SK-N-SH treated with all-trans-retinoic acid at 6 μM for 48 hours (cell line): ENCODE results near the gene STX18.

ENCODE experiments used
- ATAC-seq: fragments of 200-7000 bp; cut with Tn5 transposase; 3 replicates; pipeline ENCODE4 v1.9.1; 2020; ENCODE audit warnings: mild to moderate bottlenecking, moderate library complexity
- ARNTL ChIP-seq: fragments of 450-650 bp; formaldehyde crosslinking; IDR thresholded peaks from 2 replicates; pipeline ENCODE4 v1.5.0; 2020; ENCODE audit warnings: low read depth, mild to moderate bottlenecking, moderate library complexity, borderline replicate concordance
- BACH2 ChIP-seq: fragments of 250-450 bp; sonication (Bioruptor Pico); IDR thresholded peaks from 2 replicates; pipeline ENCODE4 v1.9.0; 2021; ENCODE audit warnings: mild to moderate bottlenecking, borderline replicate concordance
- CSDC2 ChIP-seq: fragments of 250-450 bp; sonication (Bioruptor Pico); IDR thresholded peaks from 2 replicates; pipeline ENCODE4 v1.5.0; 2020; ENCODE audit warnings: mild to moderate bottlenecking, moderate library complexity
- ESRRG ChIP-seq: fragments of 250-450 bp; sonication (Bioruptor Pico); IDR thresholded peaks from 2 replicates; pipeline ENCODE4 v1.6.1; 2021; ENCODE audit warnings: mild to moderate bottlenecking
- GLIS3 ChIP-seq: fragments of 250-450 bp; sonication (Bioruptor Pico); IDR thresholded peaks from 2 replicates; pipeline ENCODE4 v1.5.0; 2020; ENCODE audit warnings: mild to moderate bottlenecking, moderate library complexity
- ISL1 ChIP-seq: fragments of 250-450 bp; sonication (Bioruptor Pico); IDR thresholded peaks from 2 replicates; pipeline ENCODE4 v2.1.2; 2022; ENCODE audit warnings: mild to moderate bottlenecking, moderate library complexity
- OSR1 ChIP-seq: fragments of 250-450 bp; sonication (Bioruptor Pico); IDR thresholded peaks from 2 replicates; pipeline ENCODE4 v1.8.0; 2022; ENCODE audit warnings: moderate library complexity, mild to moderate bottlenecking, inconsistent platforms
- PPARA ChIP-seq: fragments of 250-450 bp; sonication (Bioruptor Pico); IDR thresholded peaks from 2 replicates; pipeline ENCODE4 v1.5.0; 2020; ENCODE audit warnings: mild to moderate bottlenecking, borderline replicate concordance
- RARB ChIP-seq: fragments of 250-450 bp; sonication (Bioruptor Pico); IDR thresholded peaks from 2 replicates; pipeline ENCODE4 v1.8.0; 2021; ENCODE audit warnings: mild to moderate bottlenecking, moderate library complexity
- SNAI2 ChIP-seq: fragments of 250-450 bp; sonication (Bioruptor Pico); IDR thresholded peaks from 2 replicates; pipeline ENCODE4 v1.5.0; 2020; ENCODE audit warnings: mild to moderate bottlenecking, moderate library complexity
- TCF4 ChIP-seq: fragments of 250-450 bp; sonication (Bioruptor Pico); IDR thresholded peaks from 2 replicates; pipeline ENCODE4 v1.8.0; 2021; ENCODE audit warnings: mild to moderate bottlenecking, moderate library complexity, borderline replicate concordance
- TOX ChIP-seq: fragments of 250-450 bp; sonication (Bioruptor Pico); IDR thresholded peaks from 2 replicates; pipeline ENCODE4 v1.8.0; 2021; ENCODE audit warnings: mild to moderate bottlenecking, moderate library complexity, borderline replicate concordance
- ZC3H10 ChIP-seq: fragments of 250-450 bp; sonication (Bioruptor Pico); IDR thresholded peaks from 2 replicates; pipeline ENCODE4 v1.5.1; 2021; ENCODE audit warnings: mild to moderate bottlenecking, moderate library complexity
- ZFP3 ChIP-seq: fragments of 250-450 bp; sonication (Bioruptor Pico); IDR thresholded peaks from 2 replicates; pipeline ENCODE4 v1.5.0; 2020; ENCODE audit warnings: mild to moderate bottlenecking, moderate library complexity
- ZNF565 ChIP-seq: fragments of 450-650 bp; formaldehyde crosslinking; conservative IDR thresholded peaks from 2 replicates; pipeline ENCODE4 v1.5.0; 2020; ENCODE audit warnings: low read depth, mild to moderate bottlenecking, moderate library complexity
- ZNF70 ChIP-seq: fragments of 450-650 bp; formaldehyde crosslinking; IDR thresholded peaks from 2 replicates; pipeline ENCODE4 v1.5.0; 2020; ENCODE audit warnings: mild to moderate bottlenecking, moderate library complexity
- ZNF8 ChIP-seq: fragments of 450-650 bp; formaldehyde crosslinking; IDR thresholded peaks from 2 replicates; pipeline ENCODE4 v1.5.0; 2020; ENCODE audit warnings: mild to moderate bottlenecking, moderate library complexity
- TF ChIP-seq, protein P1 (sequence below): fragments of 250-450 bp; sonication (Bioruptor Pico); IDR thresholded peaks from 2 replicates; pipeline ENCODE4 v1.5.1; 2020; ENCODE audit warnings: low read depth, mild to moderate bottlenecking, moderate library complexity
- TF ChIP-seq, protein P2 (sequence below): fragments of 250-450 bp; sonication (Bioruptor Pico); IDR thresholded peaks from 2 replicates; pipeline ENCODE4 v1.8.0; 2021; ENCODE audit warnings: low read depth, mild to moderate bottlenecking, moderate library complexity, borderline replicate concordance
- TF ChIP-seq, protein P3 (sequence below): fragments of 250-450 bp; sonication (Bioruptor Pico); IDR thresholded peaks from 2 replicates; pipeline ENCODE4 v1.5.0; 2020; ENCODE audit warnings: mild to moderate bottlenecking, moderate library complexity
- TF ChIP-seq, protein P4 (sequence below): fragments of 250-450 bp; sonication (Bioruptor Pico); IDR thresholded peaks from 2 replicates; pipeline ENCODE4 v1.5.1; 2021; ENCODE audit warnings: mild to moderate bottlenecking, moderate library complexity

STX18 gene

DNA sequence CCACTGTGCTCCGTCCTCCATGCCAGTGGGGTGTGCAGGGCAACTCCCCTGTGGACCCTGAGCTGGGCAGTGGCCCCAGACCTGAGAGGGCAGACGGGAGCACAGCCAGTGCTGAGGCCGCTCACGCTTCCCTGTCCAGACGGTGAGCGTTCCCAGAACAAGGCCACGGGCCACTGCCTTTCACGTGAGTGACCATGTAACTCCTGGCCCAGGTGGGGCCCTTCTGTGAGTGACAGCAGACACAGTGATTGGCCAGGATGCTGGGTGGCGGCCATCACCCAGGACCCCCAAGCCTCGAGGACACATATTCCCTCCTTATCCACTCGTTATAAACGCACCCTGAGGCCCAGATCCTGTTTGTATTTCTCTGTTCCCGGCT is 144.4 kb downstream of the STX18 start:
- no peak for TF ChIP-seq OSR1
- TF ChIP-seq RARB (CRISPR knock-in tag): no peak
- TF ChIP-seq, protein P1, sequence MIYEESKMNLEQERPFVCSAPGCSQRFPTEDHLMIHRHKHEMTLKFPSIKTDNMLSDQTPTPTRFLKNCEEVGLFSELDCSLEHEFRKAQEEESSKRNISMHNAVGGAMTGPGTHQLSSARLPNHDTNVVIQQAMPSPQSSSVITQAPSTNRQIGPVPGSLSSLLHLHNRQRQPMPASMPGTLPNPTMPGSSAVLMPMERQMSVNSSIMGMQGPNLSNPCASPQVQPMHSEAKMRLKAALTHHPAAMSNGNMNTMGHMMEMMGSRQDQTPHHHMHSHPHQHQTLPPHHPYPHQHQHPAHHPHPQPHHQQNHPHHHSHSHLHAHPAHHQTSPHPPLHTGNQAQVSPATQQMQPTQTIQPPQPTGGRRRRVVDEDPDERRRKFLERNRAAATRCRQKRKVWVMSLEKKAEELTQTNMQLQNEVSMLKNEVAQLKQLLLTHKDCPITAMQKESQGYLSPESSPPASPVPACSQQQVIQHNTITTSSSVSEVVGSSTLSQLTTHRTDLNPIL: no peak
- TF ChIP-seq CSDC2: no peak
- TF ChIP-seq TCF4: no peak
- TF ChIP-seq, protein P2, sequence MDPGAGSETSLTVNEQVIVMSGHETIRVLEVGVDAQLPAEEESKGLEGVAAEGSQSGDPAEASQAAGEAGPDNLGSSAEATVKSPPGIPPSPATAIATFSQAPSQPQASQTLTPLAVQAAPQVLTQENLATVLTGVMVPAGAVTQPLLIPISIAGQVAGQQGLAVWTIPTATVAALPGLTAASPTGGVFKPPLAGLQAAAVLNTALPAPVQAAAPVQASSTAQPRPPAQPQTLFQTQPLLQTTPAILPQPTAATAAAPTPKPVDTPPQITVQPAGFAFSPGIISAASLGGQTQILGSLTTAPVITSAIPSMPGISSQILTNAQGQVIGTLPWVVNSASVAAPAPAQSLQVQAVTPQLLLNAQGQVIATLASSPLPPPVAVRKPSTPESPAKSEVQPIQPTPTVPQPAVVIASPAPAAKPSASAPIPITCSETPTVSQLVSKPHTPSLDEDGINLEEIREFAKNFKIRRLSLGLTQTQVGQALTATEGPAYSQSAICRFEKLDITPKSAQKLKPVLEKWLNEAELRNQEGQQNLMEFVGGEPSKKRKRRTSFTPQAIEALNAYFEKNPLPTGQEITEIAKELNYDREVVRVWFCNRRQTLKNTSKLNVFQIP (CRISPR knock-in tag): no peak
- ATAC-seq: no peak

DNA sequence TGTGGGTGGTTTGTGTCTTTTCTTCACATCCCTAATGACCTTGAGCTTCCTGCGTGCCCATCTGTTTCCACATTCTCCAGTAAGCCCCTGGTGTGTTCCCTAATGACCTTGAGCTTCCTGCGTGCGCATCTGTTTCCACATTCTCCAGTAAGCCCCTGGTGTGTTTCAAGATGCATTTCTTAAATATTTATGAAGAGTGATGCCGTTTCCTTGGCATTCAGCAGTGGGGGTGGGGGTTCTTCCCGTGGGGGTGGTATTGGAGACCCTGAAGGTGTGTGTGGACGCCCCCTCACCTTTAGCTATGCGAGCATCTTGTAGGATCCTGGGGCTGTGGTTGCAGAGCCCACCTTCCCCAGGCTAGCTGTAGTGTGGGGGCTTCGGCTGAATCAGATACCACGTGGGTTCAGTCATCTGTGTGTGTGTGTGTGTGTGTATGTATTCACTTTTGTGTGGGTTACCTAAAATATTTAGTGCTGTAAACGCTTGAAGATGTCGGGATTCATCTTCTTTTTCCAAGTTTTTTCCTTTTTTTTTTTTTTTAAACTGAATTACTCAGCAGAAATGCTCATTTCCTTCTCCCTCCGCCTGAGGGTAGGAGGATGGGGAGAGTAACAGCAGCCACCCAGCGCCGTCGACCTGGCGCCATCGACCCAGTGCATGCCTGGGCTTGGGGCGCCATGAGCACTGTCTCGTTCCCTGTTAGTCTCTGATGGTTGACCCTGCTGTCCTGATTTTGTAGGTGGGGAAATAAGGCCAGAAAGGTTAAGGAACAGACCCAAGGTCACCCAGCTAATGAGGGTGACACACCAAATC is 145.0 kb downstream of the STX18 start:
- no peak for TF ChIP-seq ZC3H10 (CRISPR knock-in tag)
- TF ChIP-seq ARNTL (CRISPR knock-in tag): no peak
- TF ChIP-seq GLIS3 (CRISPR knock-in tag): no peak
- TF ChIP-seq ISL1 (CRISPR knock-in tag): no peak
- ATAC-seq: no peak

DNA sequence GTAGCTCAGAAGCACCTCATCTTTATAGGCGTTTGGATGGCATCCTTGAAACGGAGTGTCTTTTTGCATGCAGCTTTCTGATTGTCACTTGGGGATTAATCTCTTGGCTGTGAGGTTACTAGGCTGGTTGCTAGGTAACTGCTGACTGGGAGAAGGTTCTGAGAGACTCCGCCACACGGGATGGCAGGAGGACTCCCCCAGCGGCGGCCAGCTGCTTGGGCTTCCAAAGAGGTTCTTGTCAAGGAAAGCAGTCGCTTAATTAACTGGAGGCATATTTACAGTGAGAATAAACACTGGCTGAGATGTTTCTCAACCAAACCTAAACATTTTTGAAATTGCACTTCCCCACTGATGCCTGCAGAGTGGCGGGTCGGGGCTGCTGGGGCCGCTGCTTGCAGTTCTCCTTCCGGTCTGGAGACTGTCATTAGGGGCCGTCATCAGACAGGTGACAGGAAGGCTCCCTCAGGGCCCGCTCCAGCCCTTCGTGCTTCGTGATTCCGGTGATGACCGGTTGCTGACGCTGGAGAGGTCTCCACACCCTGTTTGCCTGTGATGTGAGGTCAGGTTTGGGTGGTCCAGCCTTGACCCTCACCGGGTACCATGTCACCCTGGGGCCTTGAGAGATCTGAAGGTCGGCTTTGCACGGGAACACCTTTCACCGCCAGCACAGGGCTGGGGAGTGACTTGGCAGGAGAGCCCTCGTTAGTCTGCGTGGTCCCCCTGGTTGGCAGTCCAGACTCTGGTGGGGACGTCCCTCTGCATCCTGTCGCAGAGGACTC is 145.8 kb downstream of the STX18 start:
- ATAC-seq: no peak; the same call in 2 of the 3 replicates
- TF ChIP-seq BACH2 (CRISPR knock-in tag): no peak
- TF ChIP-seq ARNTL (CRISPR knock-in tag): no peak
- TF ChIP-seq ZNF565 (CRISPR knock-in tag): no peak
- TF ChIP-seq ZC3H10 (CRISPR knock-in tag): no peak
- no peak for TF ChIP-seq TCF4
- no peak for TF ChIP-seq PPARA (CRISPR knock-in tag)
- TF ChIP-seq, protein P3, sequence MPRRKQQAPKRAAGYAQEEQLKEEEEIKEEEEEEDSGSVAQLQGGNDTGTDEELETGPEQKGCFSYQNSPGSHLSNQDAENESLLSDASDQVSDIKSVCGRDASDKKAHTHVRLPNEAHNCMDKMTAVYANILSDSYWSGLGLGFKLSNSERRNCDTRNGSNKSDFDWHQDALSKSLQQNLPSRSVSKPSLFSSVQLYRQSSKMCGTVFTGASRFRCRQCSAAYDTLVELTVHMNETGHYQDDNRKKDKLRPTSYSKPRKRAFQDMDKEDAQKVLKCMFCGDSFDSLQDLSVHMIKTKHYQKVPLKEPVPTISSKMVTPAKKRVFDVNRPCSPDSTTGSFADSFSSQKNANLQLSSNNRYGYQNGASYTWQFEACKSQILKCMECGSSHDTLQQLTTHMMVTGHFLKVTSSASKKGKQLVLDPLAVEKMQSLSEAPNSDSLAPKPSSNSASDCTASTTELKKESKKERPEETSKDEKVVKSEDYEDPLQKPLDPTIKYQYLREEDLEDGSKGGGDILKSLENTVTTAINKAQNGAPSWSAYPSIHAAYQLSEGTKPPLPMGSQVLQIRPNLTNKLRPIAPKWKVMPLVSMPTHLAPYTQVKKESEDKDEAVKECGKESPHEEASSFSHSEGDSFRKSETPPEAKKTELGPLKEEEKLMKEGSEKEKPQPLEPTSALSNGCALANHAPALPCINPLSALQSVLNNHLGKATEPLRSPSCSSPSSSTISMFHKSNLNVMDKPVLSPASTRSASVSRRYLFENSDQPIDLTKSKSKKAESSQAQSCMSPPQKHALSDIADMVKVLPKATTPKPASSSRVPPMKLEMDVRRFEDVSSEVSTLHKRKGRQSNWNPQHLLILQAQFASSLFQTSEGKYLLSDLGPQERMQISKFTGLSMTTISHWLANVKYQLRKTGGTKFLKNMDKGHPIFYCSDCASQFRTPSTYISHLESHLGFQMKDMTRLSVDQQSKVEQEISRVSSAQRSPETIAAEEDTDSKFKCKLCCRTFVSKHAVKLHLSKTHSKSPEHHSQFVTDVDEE: no peak
- TF ChIP-seq RARB (CRISPR knock-in tag): no peak
- TF ChIP-seq, all 23 proteins: peak for 0

DNA sequence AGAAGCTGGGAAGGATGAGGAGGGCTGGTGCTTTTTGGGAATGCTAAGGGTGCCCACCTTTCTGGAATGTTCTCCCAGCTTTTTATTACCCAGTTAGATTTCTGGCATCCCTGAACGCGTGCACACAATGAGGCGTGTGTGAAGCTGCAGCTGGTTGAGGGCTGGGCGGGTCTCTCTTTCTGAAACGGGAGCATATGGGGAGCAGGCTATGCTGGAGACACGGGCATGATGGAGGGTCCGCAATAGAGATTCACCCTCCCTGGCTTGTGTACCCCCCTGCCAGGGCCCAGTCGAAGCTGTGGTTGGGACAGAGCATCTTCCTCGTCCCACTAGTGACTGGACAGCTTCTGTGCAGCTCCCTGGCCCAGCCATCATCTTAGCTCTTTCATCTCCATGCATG is 146.5 kb downstream of the STX18 start:
- TF ChIP-seq ZNF8 (CRISPR knock-in tag) (no peak), CSDC2 (no peak), ESRRG (no peak), ZNF565 (CRISPR knock-in tag) (no peak), ZC3H10 (CRISPR knock-in tag) (no peak), GLIS3 (CRISPR knock-in tag) (no peak), ARNTL (CRISPR knock-in tag) (no peak), TOX (CRISPR knock-in tag) (no peak), BACH2 (CRISPR knock-in tag) (no peak), TCF4 (no peak), ZFP3 (no peak), SNAI2 (CRISPR knock-in tag) (no peak), ZNF70 (CRISPR knock-in tag) (no peak), OSR1 (no peak)
- TF ChIP-seq, protein P4, sequence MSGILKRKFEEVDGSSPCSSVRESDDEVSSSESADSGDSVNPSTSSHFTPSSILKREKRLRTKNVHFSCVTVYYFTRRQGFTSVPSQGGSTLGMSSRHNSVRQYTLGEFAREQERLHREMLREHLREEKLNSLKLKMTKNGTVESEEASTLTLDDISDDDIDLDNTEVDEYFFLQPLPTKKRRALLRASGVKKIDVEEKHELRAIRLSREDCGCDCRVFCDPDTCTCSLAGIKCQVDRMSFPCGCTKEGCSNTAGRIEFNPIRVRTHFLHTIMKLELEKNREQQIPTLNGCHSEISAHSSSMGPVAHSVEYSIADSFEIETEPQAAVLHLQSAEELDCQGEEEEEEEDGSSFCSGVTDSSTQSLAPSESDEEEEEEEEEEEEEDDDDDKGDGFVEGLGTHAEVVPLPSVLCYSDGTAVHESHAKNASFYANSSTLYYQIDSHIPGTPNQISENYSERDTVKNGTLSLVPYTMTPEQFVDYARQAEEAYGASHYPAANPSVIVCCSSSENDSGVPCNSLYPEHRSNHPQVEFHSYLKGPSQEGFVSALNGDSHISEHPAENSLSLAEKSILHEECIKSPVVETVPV (CRISPR knock-in tag): no peak
- TF ChIP-seq, protein P1: no peak
- TF ChIP-seq, protein P3: no peak
- TF ChIP-seq, all 23 proteins: peak for 0

More for the DNA sequence above, 146.5 kb downstream of the STX18 start:
- no peak for ATAC-seq
